ENCODE data around the gene DET1. TPM values are rescaled to one million over a fixed set of nuclear protein-coding genes. Genes with fewer than 3 reads are reported as not detected.

DET1 gene
- total RNA-seq, 1 donor from 2014 or later, result 14.7 TPM

- no peak overlapping the region for H3K4me3 Mint-ChIP-seq
- no peaks in the 10 kb centered on the region for H3K36me3 Mint-ChIP-seq
- DNase-seq (ENCODE audit: low spot score in 2 of 2, unreplicated experiment in 2 of 2), result no peak
- no peaks in the 10 kb centered on the region for H3K27me3 Mint-ChIP-seq (ENCODE audit: low read depth)
- H3K27ac Mint-ChIP-seq, result no peak overlapping the region
- H3K9me3 Mint-ChIP-seq, result no peaks in the 10 kb centered on the region
- TF ChIP-seq, protein P1, sequence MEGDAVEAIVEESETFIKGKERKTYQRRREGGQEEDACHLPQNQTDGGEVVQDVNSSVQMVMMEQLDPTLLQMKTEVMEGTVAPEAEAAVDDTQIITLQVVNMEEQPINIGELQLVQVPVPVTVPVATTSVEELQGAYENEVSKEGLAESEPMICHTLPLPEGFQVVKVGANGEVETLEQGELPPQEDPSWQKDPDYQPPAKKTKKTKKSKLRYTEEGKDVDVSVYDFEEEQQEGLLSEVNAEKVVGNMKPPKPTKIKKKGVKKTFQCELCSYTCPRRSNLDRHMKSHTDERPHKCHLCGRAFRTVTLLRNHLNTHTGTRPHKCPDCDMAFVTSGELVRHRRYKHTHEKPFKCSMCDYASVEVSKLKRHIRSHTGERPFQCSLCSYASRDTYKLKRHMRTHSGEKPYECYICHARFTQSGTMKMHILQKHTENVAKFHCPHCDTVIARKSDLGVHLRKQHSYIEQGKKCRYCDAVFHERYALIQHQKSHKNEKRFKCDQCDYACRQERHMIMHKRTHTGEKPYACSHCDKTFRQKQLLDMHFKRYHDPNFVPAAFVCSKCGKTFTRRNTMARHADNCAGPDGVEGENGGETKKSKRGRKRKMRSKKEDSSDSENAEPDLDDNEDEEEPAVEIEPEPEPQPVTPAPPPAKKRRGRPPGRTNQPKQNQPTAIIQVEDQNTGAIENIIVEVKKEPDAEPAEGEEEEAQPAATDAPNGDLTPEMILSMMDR (IDR thresholded peaks at IDR 0.05; ENCODE audit: unreplicated experiment), result no peak
- H3K4me1 Mint-ChIP-seq, result peaks cover 11% of the 10 kb centered on the region
These were observed 56.4 kb downstream of the DET1 start for GRCh38 chr15:88490036-88490435.

DNA sequence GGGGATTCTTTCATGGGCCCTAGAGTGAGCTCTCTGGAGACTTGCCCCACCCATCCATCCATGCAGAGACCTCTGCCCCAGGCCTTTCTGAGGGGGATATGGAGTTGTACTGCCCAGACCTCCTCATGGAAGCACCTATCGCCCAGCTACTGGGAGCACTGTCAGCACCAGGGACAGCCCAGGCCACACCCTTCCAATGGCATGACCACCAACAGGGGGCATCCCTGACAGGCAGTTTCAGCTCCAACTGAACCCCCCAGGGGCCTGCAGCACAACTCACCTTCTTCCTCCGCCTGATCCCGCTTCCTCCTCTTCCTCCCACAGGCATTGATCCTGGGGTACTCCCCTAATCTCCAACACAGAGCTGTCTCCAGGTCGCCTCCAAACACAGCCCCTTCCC is 57.2 kb downstream of the DET1 start:
- no peak for DNase-seq (ENCODE audit: low spot score in 2 of 2, unreplicated experiment in 2 of 2)
- H3K4me1 Mint-ChIP-seq, result peaks cover 17% of the 10 kb centered on the region

GRCh38 chr15:88487796-88488523 is 58.5 kb downstream of the DET1 start:
- Mint-ChIP-seq H3K9me3 (no peaks in the 10 kb centered on the region), H3K4me1 (peaks cover 21% of the 10 kb centered on the region)
- TF ChIP-seq, protein P1 (IDR thresholded peaks at IDR 0.05; ENCODE audit: unreplicated experiment), result no peak

More for the DNA sequence above, 57.2 kb downstream of the DET1 start:
- Mint-ChIP-seq H3K36me3 (no peaks in the 10 kb centered on the region), H3K4me3 (no peak overlapping the region), H3K9me3 (no peaks in the 10 kb centered on the region), H3K27me3 (ENCODE audit: low read depth) (no peaks in the 10 kb centered on the region), H3K27ac (no peak overlapping the region)
- TF ChIP-seq, protein P1 (IDR thresholded peaks at IDR 0.05; ENCODE audit: unreplicated experiment), result no peak

GRCh38 chr15:88487178-88487795 is 59.2 kb downstream of the DET1 start:
- Mint-ChIP-seq H3K27ac (no peak overlapping the region), H3K4me3 (no peak overlapping the region)

More at GRCh38 chr15:88487796-88488523, 58.5 kb downstream of the DET1 start:
- Mint-ChIP-seq H3K27ac (no peak overlapping the region), H3K36me3 (no peaks in the 10 kb centered on the region), H3K4me3 (no peak overlapping the region), H3K27me3 (ENCODE audit: low read depth) (peaks cover 3% of the 10 kb centered on the region)
- no peak for DNase-seq (ENCODE audit: low spot score in 2 of 2, unreplicated experiment in 2 of 2)

GRCh38 chr15:88484682-88485331 is 61.7 kb downstream of the DET1 start:
- TF ChIP-seq, protein P1 (IDR thresholded peaks at IDR 0.05; ENCODE audit: unreplicated experiment), result no peak
- no peaks in the 10 kb centered on the region for H3K36me3 Mint-ChIP-seq
- H3K4me1 Mint-ChIP-seq, result peaks cover 21% of the 10 kb centered on the region
- peak overlapping the region; percentile 44 for H3K27ac Mint-ChIP-seq
- peaks cover 6% of the 10 kb centered on the region for H3K27me3 Mint-ChIP-seq (ENCODE audit: low read depth)
- no peak overlapping the region for H3K4me3 Mint-ChIP-seq
- no peak for DNase-seq (ENCODE audit: low spot score in 2 of 2, unreplicated experiment in 2 of 2)
- no peaks in the 10 kb centered on the region for H3K9me3 Mint-ChIP-seq

More at GRCh38 chr15:88487178-88487795, 59.2 kb downstream of the DET1 start:
- Mint-ChIP-seq H3K36me3 (no peaks in the 10 kb centered on the region), H3K4me1 (peaks cover 21% of the 10 kb centered on the region), H3K27me3 (ENCODE audit: low read depth) (peaks cover 6% of the 10 kb centered on the region), H3K9me3 (no peaks in the 10 kb centered on the region)
- TF ChIP-seq, protein P1 (IDR thresholded peaks at IDR 0.05; ENCODE audit: unreplicated experiment), result no peak
- no peak for DNase-seq (ENCODE audit: low spot score in 2 of 2, unreplicated experiment in 2 of 2)
